GM23338 (cell line): ENCODE data around the gene SACM1L. TPM values are rescaled to one million over a fixed set of nuclear protein-coding genes. Genes with fewer than 3 reads are reported as not detected.

ENCODE experiments used
- ATAC-seq: fragments of 200-7000 bp; cut with Tn5 transposase; 3 replicates; pipeline ENCODE4 v1.9.1; 2020
- DNase-seq: peaks from one replicate; pipeline ENCODE4 v3.0.0-alpha.2; 2015; ENCODE audit warnings: low spot score
- H2AFZ ChIP-seq: fragments of 200-600 bp; sonication (generic); 2 replicates; pipeline ENCODE4 v1.8.0; 2016; ENCODE audit warnings: antibody characterized with exemption, mild to moderate bottlenecking, moderate library complexity
- H3F3A ChIP-seq: fragments of 200-600 bp; sonication (generic); replicated peaks from 2 replicates; pipeline ENCODE4 v1.8.0; 2017; ENCODE audit warnings: antibody characterized with exemption, mixed run types, low read depth
- H3K27ac ChIP-seq: fragments of 200-600 bp; sonication (generic); 2 replicates; pipeline ENCODE4 v1.6.1; 2016; ENCODE audit warnings: low read depth
- H3K27me3 ChIP-seq: fragments of 200-600 bp; sonication (generic); 2 replicates; pipeline ENCODE4 v1.8.0; 2016; ENCODE audit warnings: mild to moderate bottlenecking, mixed run types, moderate library complexity; ENCODE audit not compliant: insufficient read depth
- H3K36me3 ChIP-seq: fragments of 200-600 bp; sonication (generic); 2 replicates; pipeline ENCODE4 v1.8.0; 2016; ENCODE audit warnings: mild to moderate bottlenecking; ENCODE audit not compliant: insufficient read depth
- H3K4me1 ChIP-seq: fragments of 200-600 bp; sonication (generic); 2 replicates; pipeline ENCODE4 v1.8.0; 2016; ENCODE audit warnings: mild to moderate bottlenecking, moderate library complexity; ENCODE audit not compliant: insufficient read depth
- H3K4me2 ChIP-seq: fragments of 200-600 bp; sonication (generic); 2 replicates; pipeline ENCODE4 v1.7.1; 2017; ENCODE audit warnings: mixed run types
- H3K4me3 ChIP-seq: fragments of 200-600 bp; sonication (generic); 2 replicates; pipeline ENCODE4 v1.6.1; 2016; ENCODE audit warnings: mixed run types
- H3K79me2 ChIP-seq: fragments of 200-600 bp; sonication (generic); replicated peaks from 2 replicates; pipeline ENCODE4 v1.8.0; 2017; ENCODE audit warnings: mild to moderate bottlenecking; ENCODE audit not compliant: insufficient read depth
- H3K9me2 ChIP-seq: fragments of 200-600 bp; sonication (generic); 2 replicates; pipeline ENCODE4 v1.8.0; 2017; ENCODE audit not compliant: insufficient read depth
- H4K20me1 ChIP-seq: fragments of 200-600 bp; sonication (generic); replicated peaks from 2 replicates; pipeline ENCODE4 v1.8.0; 2017; ENCODE audit warnings: mild to moderate bottlenecking; ENCODE audit not compliant: insufficient read depth
- H3K27ac Mint-ChIP-seq: 2 replicates; pipeline ENCODE4 v1.8.0; 2020; ENCODE audit warnings: inconsistent platforms, mild to moderate bottlenecking, moderate library complexity, mixed read lengths
- H3K27me3 Mint-ChIP-seq: 3 replicates; pipeline ENCODE4 v1.8.0; 2022; ENCODE audit warnings: low read depth, mild to moderate bottlenecking, moderate library complexity, mixed read lengths, inconsistent platforms; ENCODE audit not compliant: insufficient read depth, poor library complexity
- H3K36me3 Mint-ChIP-seq: 3 replicates; pipeline ENCODE4 v1.8.0; 2021; ENCODE audit warnings: low read depth, mild to moderate bottlenecking, inconsistent platforms, moderate library complexity, mixed read lengths
- H3K4me1 Mint-ChIP-seq: 3 replicates; pipeline ENCODE4 v1.8.0; 2020; ENCODE audit warnings: mild to moderate bottlenecking, inconsistent platforms, mixed read lengths
- H3K4me3 Mint-ChIP-seq: 3 replicates; pipeline ENCODE4 v1.8.0; 2021; ENCODE audit warnings: moderate library complexity, mild to moderate bottlenecking, inconsistent platforms, mixed read lengths
- H3K9me3 Mint-ChIP-seq: 3 replicates; pipeline ENCODE4 v1.8.0; 2020; ENCODE audit warnings: moderate library complexity, mild to moderate bottlenecking, inconsistent platforms, mixed read lengths
- CREB1 ChIP-seq: fragments of 250-450 bp; sonication (Bioruptor Pico); IDR thresholded peaks from 2 replicates; pipeline ENCODE4 v1.5.0; 2020; ENCODE audit warnings: low read depth, mild to moderate bottlenecking, moderate library complexity
- CTCF ChIP-seq, 2 experiments: fragments of 200-600 bp in 1 of 2; sonication (generic) in 1 of 2; conservative IDR thresholded peaks; 2 replicates each; pipeline versions ENCODE4 v1.5.1 to v1.6.1; 2016 to 2017; ENCODE audit warnings: antibody characterized with exemption in 2 of 2, low read depth in 2 of 2, mild to moderate bottlenecking in 2 of 2, moderate library complexity in 1 of 2
- ETS1 ChIP-seq: IDR thresholded peaks from 2 replicates; pipeline ENCODE4 v1.6.1; 2016; ENCODE audit warnings: antibody characterized with exemption
- EZH2 ChIP-seq: fragments of 200-600 bp; sonication (generic); IDR thresholded peaks from one replicate; pipeline ENCODE4 v1.8.0; 2017; ENCODE audit warnings: antibody characterized with exemption, mild to moderate bottlenecking, low read depth; ENCODE audit not compliant: unreplicated experiment
- EZH2phosphoT487 ChIP-seq: fragments of 200-600 bp; sonication (generic); IDR thresholded peaks from one replicate; pipeline ENCODE4 v1.8.1; 2018; ENCODE audit warnings: antibody characterized with exemption; ENCODE audit not compliant: unreplicated experiment
- JUNB ChIP-seq: IDR thresholded peaks from one replicate; pipeline ENCODE4 v1.6.1; 2016; ENCODE audit warnings: antibody characterized with exemption; ENCODE audit not compliant: unreplicated experiment
- NANOG ChIP-seq: IDR thresholded peaks from 2 replicates; pipeline ENCODE4 v1.6.1; 2016; ENCODE audit warnings: antibody characterized with exemption, borderline replicate concordance
- POLR2AphosphoS5 ChIP-seq: IDR thresholded peaks from 2 replicates; pipeline ENCODE4 v1.6.1; 2016; ENCODE audit warnings: antibody characterized with exemption, low read depth
- REST ChIP-seq: IDR thresholded peaks from one replicate; pipeline ENCODE4 v1.6.1; 2018; ENCODE audit warnings: antibody characterized with exemption; ENCODE audit not compliant: unreplicated experiment
- STAT1 ChIP-seq: IDR thresholded peaks from one replicate; pipeline ENCODE4 v1.6.1; 2016; ENCODE audit warnings: antibody characterized with exemption; ENCODE audit not compliant: unreplicated experiment
- ZNF114 ChIP-seq: fragments of 250-450 bp; sonication (Bioruptor Pico); IDR thresholded peaks from 2 replicates; pipeline ENCODE4 v1.5.0; 2020; ENCODE audit warnings: mild to moderate bottlenecking, moderate library complexity
- ZNF331 ChIP-seq: fragments of 250-450 bp; sonication (Bioruptor Pico); IDR thresholded peaks from 2 replicates; pipeline ENCODE4 v1.5.0; 2020; ENCODE audit warnings: low read depth, mild to moderate bottlenecking, moderate library complexity
- polyA plus RNA-seq: library from polyadenylated mRNA; unstranded; fragments of >200 nt; fragmentation: Nextera tagmentation; extraction: Ambion mirVana; gene quantifications from 2 replicates; pipeline ENCODE4 v1.2.1, GENCODE V29; 2016
- total RNA-seq: library from RNA; depleted of rRNA; stranded (reverse); fragments of >200 nt; shearing (Covaris generic); gene quantifications from 2 replicates; pipeline ENCODE4 v1.2.3, GENCODE V29; 2014

SACM1L gene
- total and polyA plus RNA-seq, 2 experiments from 2014 or later: 43.5 to 97.8 TPM

- no peak for TF ChIP-seq CTCF (conservative IDR thresholded peaks at IDR 0.05; ENCODE audit: low read depth in 2 of 2)
- no peak for TF ChIP-seq REST
These were observed 23.4 kb downstream of the SACM1L start (continued) for GRCh38 chr3:45712434-45713110.

DNA sequence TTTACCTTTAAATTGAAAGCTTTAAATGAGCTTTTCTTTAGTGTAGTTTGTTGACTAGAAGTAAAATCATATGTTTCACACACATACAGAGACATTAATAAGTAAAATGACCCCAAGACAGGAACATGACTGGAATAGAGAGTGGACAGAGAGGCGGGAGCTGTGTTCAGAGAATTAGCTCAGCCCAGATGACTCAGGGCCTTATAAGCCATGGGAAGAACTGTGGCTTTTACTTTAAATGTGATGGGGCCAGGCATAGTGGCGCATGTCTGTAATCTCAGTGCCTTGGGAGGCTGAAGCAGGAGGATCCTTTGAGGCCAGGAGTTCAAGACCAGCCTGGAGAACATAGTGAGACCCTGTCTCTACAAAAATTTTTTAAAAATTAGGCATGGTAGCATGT is 26.7 kb downstream of the SACM1L start:
- H3K36me3 Mint-ChIP-seq: peaks cover 42% of the 10 kb centered on the region
- TF ChIP-seq CTCF (conservative IDR thresholded peaks at IDR 0.05; ENCODE audit: low read depth in 2 of 2) (no peak), JUNB (no peak), EZH2 (no peak), ZNF331 (CRISPR knock-in tag) (no peak), NANOG (no peak), EZH2phosphoT487 (no peak), STAT1 (no peak), ETS1 (no peak), POLR2AphosphoS5 (no peak), ZNF114 (CRISPR knock-in tag) (no peak), CREB1 (CRISPR knock-in tag) (no peak)

More for the DNA sequence above, 26.7 kb downstream of the SACM1L start:
- Mint-ChIP-seq H3K4me1 (no peaks in the 10 kb centered on the region; the same call in 1 of the 3 replicates), H3K27me3 (peaks cover 2% of the 10 kb centered on the region), H3K4me3 (no peak overlapping the region), H3K9me3 (no peaks in the 10 kb centered on the region), H3K27ac (no peak overlapping the region)
- no peak overlapping the region for H3K4me3 ChIP-seq
- H3K4me1 ChIP-seq: no peaks in the 10 kb centered on the region
- no peaks in the 10 kb centered on the region for H3K27me3 ChIP-seq
- H3K27ac ChIP-seq: no peak overlapping the region
- peaks cover 20% of the 10 kb centered on the region for H3K36me3 ChIP-seq
- no peaks in the 10 kb centered on the region for H4K20me1 ChIP-seq
- H3K4me2 ChIP-seq: no peak overlapping the region
- no peak for ATAC-seq
- no peak overlapping the region for H2AFZ ChIP-seq
- DNase-seq: no peak
- no peaks in the 10 kb centered on the region for H3K79me2 ChIP-seq
- no peaks in the 10 kb centered on the region; the same call in 1 of the 2 replicates for H3F3A ChIP-seq
- H3K9me2 ChIP-seq: no peaks in the 10 kb centered on the region
